ENCODE results near the gene KRT4. TPM values are rescaled to one million over a fixed set of nuclear protein-coding genes. Genes with fewer than 3 reads are reported as not detected.

KRT4 gene
- total RNA-seq, 1 donor from 2014 or later: 77.5 TPM

Other genes with a start within 250 kb of the KRT4 start
- 3.4 TPM for gene KRT74, start 240.3 kb downstream of the KRT4 start, total RNA-seq (ENCODE audit: insufficient read depth, low replicate concordance)
- 1.2 TPM for gene KRT72, start 212.7 kb downstream of the KRT4 start, total RNA-seq (ENCODE audit: insufficient read depth, low replicate concordance)
- gene KRT73, start 195.6 kb downstream of the KRT4 start, total RNA-seq (ENCODE audit: insufficient read depth, low replicate concordance): not detected
- gene KRT2, start 161.9 kb downstream of the KRT4 start, total RNA-seq (ENCODE audit: insufficient read depth, low replicate concordance): 0.48 TPM
- 4.1 TPM for gene KRT1, start 133.7 kb downstream of the KRT4 start, total RNA-seq (ENCODE audit: insufficient read depth, low replicate concordance)
- gene KRT77, start 110.6 kb downstream of the KRT4 start, total RNA-seq (ENCODE audit: insufficient read depth, low replicate concordance): 0.96 TPM
- 2.2 TPM for gene KRT76, start 36.8 kb downstream of the KRT4 start, total RNA-seq (ENCODE audit: insufficient read depth, low replicate concordance)
- gene KRT3, start 18.0 kb downstream of the KRT4 start, total RNA-seq (ENCODE audit: insufficient read depth, low replicate concordance): not detected
- gene KRT79, start 20.2 kb upstream of the KRT4 start, total RNA-seq (ENCODE audit: insufficient read depth, low replicate concordance): not detected
- gene KRT78, start 34.9 kb upstream of the KRT4 start, total RNA-seq (ENCODE audit: insufficient read depth, low replicate concordance): 8.7 TPM
- 94.6 TPM for gene KRT8, start 91.0 kb upstream of the KRT4 start, total RNA-seq (ENCODE audit: insufficient read depth, low replicate concordance)
- 87.9 TPM for gene KRT18, start 135.0 kb upstream of the KRT4 start, total RNA-seq (ENCODE audit: insufficient read depth, low replicate concordance)
- gene EIF4B, start 192.3 kb upstream of the KRT4 start, total RNA-seq (ENCODE audit: insufficient read depth, low replicate concordance): 833 TPM
- 39.7 TPM for gene TNS2, start 235.9 kb upstream of the KRT4 start, total RNA-seq (ENCODE audit: insufficient read depth, low replicate concordance)

Measured in umbilical cord (tissue), 1 donor.